Lung microvascular endothelial cell (primary cell): ENCODE data around the gene GINS2. TPM values are rescaled to one million over a fixed set of nuclear protein-coding genes. Genes with fewer than 3 reads are reported as not detected.

ENCODE experiments used
- DNase-seq, 2 donors: peaks; one replicate each; pipeline versions ENCODE4 v3.0.0 to v3.0.0-alpha.2; 2010; ENCODE audit warnings: low read depth in 2 of 2
- total RNA-seq: library from RNA; depleted of rRNA; stranded (reverse); fragments of >200 nt; gene quantifications from 2 replicates; pipeline ENCODE4 v1.2.1, GENCODE V29; 2014

The GINS2 gene
- total RNA-seq, 1 donor from 2014 or later: 1.4 TPM

DNA sequence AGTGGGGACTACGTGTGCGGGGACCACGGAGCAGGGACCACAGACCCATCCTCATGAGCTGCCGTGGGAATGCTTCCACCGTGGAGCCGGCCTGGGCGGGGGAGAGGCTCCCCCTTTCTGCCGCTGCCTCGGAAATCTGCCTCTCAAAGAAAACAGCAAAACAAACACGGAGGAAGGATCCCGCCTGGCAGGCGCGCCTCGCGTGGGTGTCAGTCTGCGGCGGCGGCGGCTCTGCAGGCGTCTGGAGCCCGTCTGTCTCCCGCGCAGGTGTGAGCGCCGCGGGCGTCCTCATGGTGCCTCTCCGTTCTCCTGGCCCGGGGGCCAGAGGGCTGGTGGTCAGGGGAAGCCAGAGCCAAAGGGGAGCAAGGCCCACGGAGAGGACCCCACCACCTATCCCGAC is 48.2 kb downstream of the GINS2 start:
- DNase-seq: no peak

GRCh38 chr16:85640254-85640558 is 48.5 kb downstream of the GINS2 start:
- DNase-seq: no peak

GRCh38 chr16:85639529-85640253 is 49.1 kb downstream of the GINS2 start:
- DNase-seq: no peak

DNA sequence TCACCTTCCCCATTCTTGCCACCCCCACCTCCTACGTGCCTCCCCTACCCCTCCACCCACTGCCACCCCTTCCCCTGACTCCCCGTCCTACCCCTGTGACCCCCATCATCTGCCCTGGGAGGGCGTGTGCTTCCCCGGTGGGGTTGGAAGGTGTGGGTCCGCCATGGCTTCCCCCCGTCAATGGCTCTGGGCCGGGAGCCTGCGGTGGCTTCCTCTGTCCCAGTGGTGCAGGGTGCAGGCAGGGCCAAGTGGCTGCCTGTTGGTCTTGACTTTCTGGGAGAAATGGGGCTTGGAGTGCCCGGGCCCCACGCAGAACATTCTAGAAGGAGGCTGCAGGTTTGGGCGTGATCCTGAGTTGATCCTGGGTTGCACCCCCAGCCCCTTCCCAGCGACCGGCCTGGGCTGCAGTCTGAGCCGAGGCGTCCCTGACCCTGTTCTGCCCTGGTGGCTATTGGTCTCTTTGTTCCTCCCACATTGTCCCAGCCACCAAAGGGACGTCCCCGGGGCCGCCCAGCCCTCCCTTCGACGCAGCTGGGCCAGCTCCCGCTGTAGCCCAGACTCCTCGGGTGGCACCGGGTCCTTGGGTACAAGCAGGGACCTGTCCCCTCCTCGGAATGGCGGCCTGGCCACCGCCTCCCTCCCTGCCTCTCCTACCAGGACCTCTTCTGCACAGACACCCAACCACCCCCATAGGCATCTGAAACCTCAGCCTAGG is 49.9 kb downstream of the GINS2 start:
- no peak for DNase-seq

DNA sequence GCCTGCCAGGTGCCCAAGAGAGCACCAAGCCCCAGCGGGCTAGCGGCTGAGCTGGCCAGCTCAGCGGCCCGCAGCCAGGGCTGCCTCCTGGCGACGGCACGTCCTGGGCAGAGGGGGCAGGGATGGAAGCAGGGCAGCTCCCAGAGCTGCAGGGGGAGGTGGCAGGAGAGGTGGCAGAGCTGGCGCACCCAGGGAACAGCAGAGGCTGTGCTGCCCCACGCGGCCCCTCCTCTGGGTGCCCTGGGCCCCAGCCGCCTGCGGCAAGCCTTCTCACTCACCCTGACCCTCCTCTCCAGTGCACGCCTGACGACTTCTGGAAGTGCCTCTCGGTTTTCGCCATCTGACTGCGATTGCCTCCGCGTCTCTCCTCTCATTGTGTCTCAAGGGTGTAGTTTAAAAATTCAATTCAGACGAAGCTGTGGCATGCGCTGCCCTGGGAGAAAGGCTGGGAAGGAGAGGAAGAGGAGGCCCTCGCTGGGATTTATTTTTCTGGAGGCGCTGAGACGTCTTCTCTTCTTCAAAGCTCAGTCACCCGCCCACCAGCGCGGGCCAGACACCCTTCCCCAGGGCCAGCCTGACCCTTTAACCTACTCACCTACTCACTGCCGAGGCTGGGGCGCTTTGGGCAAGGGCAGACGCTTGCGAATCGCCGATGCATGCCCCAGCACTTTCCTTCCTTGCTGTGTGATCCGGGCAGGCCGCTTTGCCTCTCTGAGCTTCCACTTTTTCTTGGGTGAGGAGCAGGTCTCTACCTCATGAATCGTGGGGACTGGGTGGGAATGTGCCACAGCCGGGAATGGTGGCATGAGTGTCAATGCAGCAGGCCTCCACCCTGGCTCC is 50.7 kb downstream of the GINS2 start:
- DNase-seq: no peak

- no peak for DNase-seq
Measured at GRCh38 chr16:85637061-85637807, 51.5 kb downstream of the GINS2 start.

- DNase-seq: no peak
Measured at GRCh38 chr16:85636234-85636812, 52.4 kb downstream of the GINS2 start.

DNA sequence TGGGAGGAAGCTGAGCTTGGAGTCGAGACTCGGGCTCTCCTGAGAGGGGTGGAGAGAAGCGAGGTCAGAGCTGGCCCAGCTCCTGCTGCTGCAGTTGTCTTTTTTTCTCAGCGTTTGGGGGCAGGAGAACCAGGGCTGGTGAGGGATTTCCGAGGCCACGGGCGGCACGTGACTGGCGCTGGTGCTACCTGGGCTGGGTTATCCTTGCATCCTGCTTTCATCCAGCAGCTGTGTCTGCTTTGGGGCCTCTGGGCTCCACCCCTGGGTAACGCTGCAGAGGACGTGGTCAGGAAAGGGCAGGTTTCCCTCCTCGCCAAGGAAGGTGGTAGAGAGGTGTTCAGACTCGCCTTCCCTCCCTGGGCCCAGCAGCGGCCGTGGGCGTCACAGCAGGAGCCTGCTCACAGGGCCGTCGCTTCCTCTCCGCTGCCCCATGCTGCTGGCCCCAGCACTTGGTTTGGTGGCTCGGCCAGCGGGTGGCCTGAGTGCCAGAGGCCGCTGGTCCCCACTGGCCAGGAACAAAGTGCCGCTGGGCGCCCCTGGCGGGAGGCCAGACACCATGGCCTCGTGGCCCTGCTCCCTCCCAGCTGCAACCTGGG is 53.1 kb downstream of the GINS2 start:
- no peak for DNase-seq

DNA sequence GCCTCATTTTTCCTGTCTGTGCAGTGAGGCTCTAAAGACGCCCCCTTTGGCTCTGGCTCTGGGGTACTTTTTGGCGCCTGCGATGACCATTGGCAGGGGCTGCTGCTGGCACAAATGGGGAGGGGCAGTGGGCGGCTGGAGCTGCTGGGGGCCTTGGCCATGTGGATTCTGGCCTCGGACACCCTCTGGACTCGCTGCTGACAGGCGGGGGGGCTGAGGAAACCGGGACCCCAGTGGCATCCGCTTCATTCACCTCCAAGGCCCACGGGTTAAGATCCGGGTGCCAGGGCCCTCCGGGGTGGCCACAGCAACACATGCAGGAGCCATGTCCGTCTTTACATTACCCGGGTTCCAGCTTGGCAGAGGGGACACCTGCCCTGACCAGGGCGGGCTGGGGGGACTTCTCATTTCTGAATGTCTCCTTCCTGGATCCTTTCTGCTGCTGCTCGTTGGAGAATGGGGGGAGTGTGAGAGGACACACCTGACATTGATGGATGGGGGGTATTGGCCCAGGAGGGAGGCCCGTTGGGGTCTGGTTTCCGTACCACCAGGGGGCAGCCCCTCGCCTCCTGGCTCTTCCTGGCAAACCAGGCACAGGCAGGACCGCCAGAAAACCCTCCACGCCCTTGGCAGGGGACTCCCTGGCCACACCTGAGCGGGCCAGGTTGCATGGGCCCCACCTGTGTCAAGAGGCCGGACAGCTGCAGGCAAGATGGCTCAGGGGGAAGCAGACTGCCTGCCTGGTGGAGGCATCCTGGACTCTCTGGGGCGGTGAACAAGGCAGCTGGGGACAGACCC is 53.8 kb downstream of the GINS2 start:
- DNase-seq: no peak

- no peak for DNase-seq
Measured at GRCh38 chr16:85633888-85634287, 54.9 kb downstream of the GINS2 start.

DNA sequence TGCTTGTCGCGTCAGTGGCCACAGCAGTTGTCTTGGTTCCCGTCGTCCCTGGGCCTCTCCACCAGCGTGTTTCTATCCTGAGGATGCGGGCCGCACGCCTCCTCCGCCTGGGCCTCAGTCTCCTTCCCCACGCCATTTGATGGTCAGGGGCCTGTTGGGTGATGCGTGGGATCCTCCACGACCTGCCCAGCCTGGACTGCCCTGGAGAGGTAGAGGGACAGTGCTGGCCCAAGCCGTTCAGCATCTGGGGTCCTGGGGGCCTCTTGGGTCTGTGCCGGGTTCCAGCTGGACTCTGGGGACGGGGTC is 55.4 kb downstream of the GINS2 start:
- no peak for DNase-seq

DNA sequence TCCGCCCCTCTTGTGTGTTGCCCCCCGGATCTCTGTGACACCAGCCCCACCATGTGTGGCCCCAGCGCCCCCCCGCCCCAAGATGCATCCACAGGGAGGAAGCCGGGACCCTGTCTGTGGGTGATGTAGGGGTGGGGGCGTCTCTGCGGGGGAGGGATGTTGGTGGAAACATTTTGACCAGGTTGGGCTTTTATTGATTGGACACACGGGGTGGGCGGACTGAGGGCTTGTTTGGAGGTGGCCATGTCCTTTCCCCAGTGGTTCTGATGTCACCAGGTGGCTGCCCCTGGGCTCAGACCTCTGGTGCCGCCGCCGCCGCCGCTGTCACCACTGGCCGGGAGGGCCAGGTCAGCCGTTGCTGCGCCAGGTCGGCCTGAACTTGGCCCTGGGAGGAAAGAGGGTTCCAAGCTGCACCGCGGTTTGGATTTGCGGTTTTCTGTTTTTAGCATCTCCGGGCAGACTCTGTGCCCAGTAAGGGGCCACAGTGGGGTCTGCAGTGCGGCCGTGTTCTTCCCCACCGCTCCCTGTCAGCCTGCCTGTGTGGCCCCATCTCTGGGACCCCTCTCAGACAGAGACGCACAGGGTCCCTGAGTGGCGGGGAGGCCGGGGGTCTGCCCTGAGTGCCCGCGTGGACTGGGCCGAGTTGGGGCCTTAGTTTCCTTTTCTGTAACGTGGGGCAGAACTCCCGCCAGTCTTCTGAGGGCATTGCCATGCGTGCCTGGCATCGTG is 55.9 kb downstream of the GINS2 start:
- DNase-seq: no peak

DNA sequence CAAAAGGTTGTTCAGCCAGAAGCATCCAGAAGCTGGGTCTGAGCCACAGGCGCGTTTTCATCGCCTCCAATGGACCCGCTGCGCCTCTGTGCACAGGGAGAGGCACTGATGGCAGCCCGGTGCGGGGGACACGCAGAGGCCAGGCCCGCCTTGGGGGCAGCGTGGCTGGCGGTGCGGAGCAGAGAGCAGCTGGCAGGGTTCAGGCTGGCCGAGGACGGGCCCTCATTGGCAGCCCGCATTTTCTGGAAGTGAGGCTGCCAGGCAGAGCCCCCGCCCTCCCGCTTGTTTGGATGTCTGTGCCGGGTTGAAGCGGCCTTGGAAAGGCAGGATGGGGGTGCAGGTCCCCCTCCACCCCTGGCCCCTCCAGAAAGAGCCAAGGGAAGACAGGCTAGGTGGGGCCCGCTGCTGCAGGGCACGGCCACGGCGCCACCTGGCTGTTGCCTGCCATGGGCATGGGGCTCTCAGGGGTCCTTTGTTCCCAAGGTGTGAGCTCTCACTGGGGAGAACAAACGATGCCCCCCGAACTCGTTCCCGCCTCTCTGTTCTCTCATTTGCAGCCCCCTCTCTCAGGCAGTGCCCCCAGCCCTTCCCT is 56.9 kb downstream of the GINS2 start:
- DNase-seq: no peak

DNA sequence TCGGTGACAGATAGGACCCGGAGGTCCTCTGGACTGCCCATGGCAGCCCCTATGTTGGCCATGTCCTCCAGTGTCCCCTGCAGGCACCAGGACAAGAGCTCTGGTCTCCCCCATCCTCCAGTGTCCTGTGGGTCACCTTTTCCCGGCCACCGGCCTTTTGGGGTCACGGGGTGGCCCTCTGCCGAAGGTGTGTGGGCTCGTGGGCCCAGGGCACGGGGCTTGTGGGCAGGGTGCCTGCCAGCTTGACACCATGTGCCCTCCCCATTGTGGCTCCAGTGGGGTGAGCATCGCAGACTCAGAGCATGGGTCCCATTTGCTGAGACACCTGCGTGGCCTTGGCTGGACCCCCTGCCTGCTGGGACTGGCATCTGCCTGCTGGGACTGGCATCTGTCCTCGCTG is 57.5 kb downstream of the GINS2 start:
- no peak for DNase-seq

- DNase-seq: no peak
Measured at GRCh38 chr16:85629853-85630252, 58.9 kb downstream of the GINS2 start.

- DNase-seq: no peak
Measured at GRCh38 chr16:85629326-85629725, 59.4 kb downstream of the GINS2 start.

DNA sequence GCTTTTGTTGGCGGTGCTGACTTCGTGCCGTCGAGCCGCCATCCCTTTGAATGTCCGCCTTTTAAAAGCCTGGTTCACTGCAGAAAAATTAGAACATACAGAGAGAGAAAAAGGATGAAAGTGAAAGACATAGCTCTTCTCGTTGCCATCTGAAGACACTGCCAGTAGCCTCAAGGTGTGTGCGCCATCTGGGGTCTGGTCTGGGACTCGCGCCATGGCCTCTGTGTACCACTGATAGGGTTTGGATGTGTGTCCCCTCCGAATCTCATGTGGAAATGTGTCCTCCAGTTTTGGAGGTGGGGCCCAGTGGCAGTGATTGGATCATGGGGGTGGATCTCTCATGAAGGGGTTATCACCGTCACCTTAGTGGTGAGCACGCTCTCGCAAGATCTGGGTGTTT is 60.1 kb downstream of the GINS2 start:
- no peak for DNase-seq

DNA sequence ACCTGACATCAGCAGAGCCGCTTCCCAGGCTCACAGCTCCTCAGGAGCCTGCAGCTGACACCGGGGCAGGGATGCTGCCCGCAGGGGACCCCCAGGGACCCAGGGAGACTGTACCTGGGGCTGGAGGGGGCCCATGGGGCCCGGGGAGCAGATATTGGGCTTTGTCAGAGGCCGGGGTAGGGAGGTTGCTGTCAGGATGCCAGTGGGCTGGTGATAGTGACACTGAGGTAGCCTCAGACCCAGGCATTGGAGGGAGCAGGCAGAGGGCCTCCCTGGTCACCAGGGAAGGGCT is 60.5 kb downstream of the GINS2 start:
- no peak for DNase-seq

- no peak for DNase-seq
Measured at GRCh38 chr16:85627526-85628264, 61.1 kb downstream of the GINS2 start.
